ENCODE measurements around the gene CPEB2. TPM values are rescaled to one million over a fixed set of nuclear protein-coding genes. Genes with fewer than 3 reads are reported as not detected.
A peak's percentile ranks its signal among the peaks of the same experiment; 100 is the strongest.

Gene CPEB2
- total RNA-seq, 1 donor from 2014 or later, result 11.3 TPM

- H3K4me3 ChIP-seq (ENCODE audit: low read depth, low read length), result peak overlapping the region; percentile 94
- no peaks in the 10 kb centered on the region for H3K27me3 ChIP-seq (ENCODE audit: control insufficient read depth, insufficient read depth, low read length)
- FAIRE-seq, result no peak
- DNase-seq (ENCODE audit: low read depth), result peak; percentile 7
- peaks cover 5% of the 10 kb centered on the region for H3K36me3 ChIP-seq (ENCODE audit: control insufficient read depth, insufficient read depth, low read length)
- no peak for TF ChIP-seq CTCF (IDR thresholded peaks at IDR 0.05; ENCODE audit: insufficient read depth, low read length, severe bottlenecking)
Observed at GRCh38 chr4:15005474-15006115, 3.3 kb downstream of the CPEB2 start.

GRCh38 chr4:15006416-15007024 lies 4.2 kb downstream of the CPEB2 start:
- TF ChIP-seq CTCF (IDR thresholded peaks at IDR 0.05; ENCODE audit: insufficient read depth, low read length, severe bottlenecking), result peak; percentile 33
- Histone ChIP-seq H3K27me3 (ENCODE audit: control insufficient read depth, insufficient read depth, low read length) (no peaks in the 10 kb centered on the region), H3K36me3 (ENCODE audit: control insufficient read depth, insufficient read depth, low read length) (peaks cover 5% of the 10 kb centered on the region), H3K4me3 (ENCODE audit: low read depth, low read length) (no peak overlapping the region)
- DNase-seq (ENCODE audit: low read depth) (peak; percentile 62), FAIRE-seq (no peak)

- H3K4me3 ChIP-seq (ENCODE audit: low read depth, low read length), result no peak overlapping the region
- FAIRE-seq, result no peak
- DNase-seq (ENCODE audit: low read depth), result no peak
Observed at GRCh38 chr4:15007201-15007600, 4.9 kb downstream of the CPEB2 start.

GRCh38 chr4:15010038-15010585 lies 7.8 kb downstream of the CPEB2 start:
- no peak overlapping the region for H3K4me3 ChIP-seq (ENCODE audit: low read depth, low read length)
- DNase-seq (ENCODE audit: low read depth), result no peak
- no peak for FAIRE-seq
- H3K36me3 ChIP-seq (ENCODE audit: control insufficient read depth, insufficient read depth, low read length), result peaks cover 5% of the 10 kb centered on the region
- TF ChIP-seq CTCF (IDR thresholded peaks at IDR 0.05; ENCODE audit: insufficient read depth, low read length, severe bottlenecking), result no peak
- no peaks in the 10 kb centered on the region for H3K27me3 ChIP-seq (ENCODE audit: control insufficient read depth, insufficient read depth, low read length)

More at GRCh38 chr4:15007201-15007600, 4.9 kb downstream of the CPEB2 start:
- Histone ChIP-seq H3K36me3 (ENCODE audit: control insufficient read depth, insufficient read depth, low read length) (peaks cover 5% of the 10 kb centered on the region), H3K27me3 (ENCODE audit: control insufficient read depth, insufficient read depth, low read length) (no peaks in the 10 kb centered on the region)
- TF ChIP-seq CTCF (IDR thresholded peaks at IDR 0.05; ENCODE audit: insufficient read depth, low read length, severe bottlenecking), result no peak

GRCh38 chr4:15011166-15011565 lies 8.9 kb downstream of the CPEB2 start:
- Histone ChIP-seq H3K4me3 (ENCODE audit: low read depth, low read length) (no peak overlapping the region), H3K27me3 (ENCODE audit: control insufficient read depth, insufficient read depth, low read length) (no peaks in the 10 kb centered on the region), H3K36me3 (ENCODE audit: control insufficient read depth, insufficient read depth, low read length) (peaks cover 5% of the 10 kb centered on the region)
- no peak for FAIRE-seq
- TF ChIP-seq CTCF (IDR thresholded peaks at IDR 0.05; ENCODE audit: insufficient read depth, low read length, severe bottlenecking), result no peak
- DNase-seq (ENCODE audit: low read depth), result no peak
